Activated naive CD4-positive, alpha-beta T cell treated with anti-CD3 and anti-CD28 coated beads, Interleukin-2, amount 50 U/mL, for 24 hours (primary cell): ENCODE results near the gene PTPN3.

Source experiments
- H3K27ac Mint-ChIP-seq: one replicate; pipeline ENCODE4 v1.8.0; 2021; ENCODE audit warnings: mild to moderate bottlenecking, mixed read lengths
- H3K27me3 Mint-ChIP-seq: one replicate; pipeline ENCODE4 v1.8.0; 2021; ENCODE audit warnings: mixed read lengths
- H3K36me3 Mint-ChIP-seq: one replicate; pipeline ENCODE4 v1.8.0; 2021; ENCODE audit warnings: mixed read lengths
- H3K4me1 Mint-ChIP-seq: one replicate; pipeline ENCODE4 v1.8.0; 2021; ENCODE audit warnings: mixed read lengths
- H3K4me3 Mint-ChIP-seq: one replicate; pipeline ENCODE4 v1.8.0; 2021; ENCODE audit warnings: mild to moderate bottlenecking, mixed read lengths
- H3K9me3 Mint-ChIP-seq: one replicate; pipeline ENCODE4 v1.8.0; 2021; ENCODE audit warnings: mixed read lengths

The PTPN3 gene

DNA sequence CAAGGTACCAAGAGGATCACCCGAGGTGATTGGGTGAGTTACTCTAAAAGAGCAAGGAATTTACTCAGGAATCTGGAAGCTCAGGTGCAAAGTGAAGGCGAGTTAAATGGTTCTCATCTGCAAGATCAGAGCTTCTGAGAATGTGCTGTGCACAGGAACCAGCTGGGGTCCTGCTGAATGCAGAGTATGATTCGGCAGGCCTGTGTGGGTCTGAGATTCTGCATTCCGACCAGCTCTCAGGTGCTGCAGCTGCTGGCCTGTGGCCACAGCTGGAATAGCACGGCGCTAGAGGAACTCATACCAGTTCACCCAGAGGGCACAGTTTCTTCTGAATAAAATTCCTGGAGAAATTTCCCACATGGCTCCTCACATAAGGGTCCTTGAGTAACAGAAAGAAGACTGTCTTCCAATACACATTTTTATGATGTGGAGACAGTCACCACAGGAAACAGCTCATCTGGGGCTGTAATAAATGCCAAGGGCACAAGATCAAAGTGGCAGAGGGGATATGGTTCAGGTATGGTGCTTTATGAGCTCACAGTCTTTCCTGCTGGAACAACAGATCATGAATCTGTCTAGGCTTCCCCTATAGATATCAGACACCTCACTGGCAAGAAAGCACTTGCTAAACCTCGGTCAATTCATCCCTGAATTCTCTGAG is 83.9 kb downstream of the PTPN3 start:
- Mint-ChIP-seq H3K9me3 (no peaks in the 10 kb centered on the region), H3K27me3 (peaks cover 18% of the 10 kb centered on the region), H3K27ac (no peak overlapping the region), H3K4me3 (no peak overlapping the region), H3K36me3 (no peaks in the 10 kb centered on the region), H3K4me1 (no peaks in the 10 kb centered on the region)

DNA sequence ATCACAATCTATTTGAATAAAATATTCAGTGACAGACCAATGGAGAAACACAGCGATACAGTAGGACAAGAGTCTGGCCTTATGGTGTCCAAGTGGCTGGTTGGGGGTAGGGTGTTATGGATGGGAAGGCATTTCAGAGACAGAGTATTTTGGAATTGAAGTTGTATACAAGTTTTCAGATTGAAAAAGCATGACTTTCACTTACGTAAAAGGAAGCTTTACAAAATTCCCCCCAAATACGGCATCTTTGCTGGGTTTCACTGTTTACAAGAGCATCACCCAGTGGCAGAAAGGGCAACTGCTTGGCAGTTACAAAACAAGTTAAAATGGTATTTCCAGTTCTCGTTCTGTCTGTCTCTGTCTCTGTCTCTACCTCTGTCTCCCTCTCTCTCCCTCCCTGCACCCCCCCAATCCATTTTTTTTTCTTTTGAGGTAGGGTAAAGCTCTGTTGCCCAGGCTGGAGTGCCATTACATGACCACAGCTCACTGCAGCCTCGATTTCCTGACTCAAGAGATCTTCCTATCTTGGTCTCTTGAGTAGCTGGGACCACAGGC is 86.2 kb downstream of the PTPN3 start:
- Mint-ChIP-seq H3K36me3 (no peaks in the 10 kb centered on the region), H3K27ac (no peak overlapping the region), H3K4me1 (no peaks in the 10 kb centered on the region), H3K9me3 (no peaks in the 10 kb centered on the region), H3K4me3 (no peak overlapping the region), H3K27me3 (peaks cover 13% of the 10 kb centered on the region)

DNA sequence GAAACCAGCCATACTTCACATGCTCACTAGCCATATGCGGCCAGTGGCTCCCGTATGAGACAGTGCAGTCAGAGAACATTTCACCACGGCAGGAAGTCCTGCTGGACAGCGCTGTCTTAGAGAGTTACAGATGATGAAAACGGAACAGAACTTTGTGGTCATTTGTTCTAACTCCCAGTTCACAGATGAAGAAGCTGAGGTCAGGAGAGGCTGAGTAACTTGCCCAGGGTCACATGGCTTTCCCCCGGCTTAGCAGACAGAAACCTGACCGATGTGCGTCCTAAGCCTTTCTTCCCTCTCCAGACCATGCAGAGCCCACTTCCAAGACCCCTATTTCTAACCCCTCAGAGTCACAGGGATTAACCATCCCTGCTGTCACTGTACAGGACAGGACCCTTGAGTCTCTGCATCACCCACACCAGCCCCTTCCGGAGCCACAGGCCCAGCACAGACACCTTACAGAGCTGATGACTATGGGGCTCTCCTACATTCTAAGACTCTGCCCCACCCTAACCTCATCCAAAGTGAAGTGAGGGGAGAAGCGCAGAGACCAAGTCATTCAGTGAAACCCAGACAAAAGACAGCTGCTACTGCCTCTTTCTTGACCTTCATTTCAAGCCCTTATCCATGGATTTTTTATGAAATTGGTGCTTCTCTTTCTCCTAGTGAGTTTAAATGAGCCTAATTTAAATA is 86.9 kb downstream of the PTPN3 start:
- H3K4me1 Mint-ChIP-seq = no peaks in the 10 kb centered on the region
- peaks cover 12% of the 10 kb centered on the region for H3K27me3 Mint-ChIP-seq
- H3K36me3 Mint-ChIP-seq = no peaks in the 10 kb centered on the region
- H3K27ac Mint-ChIP-seq = no peak overlapping the region
- no peak overlapping the region for H3K4me3 Mint-ChIP-seq
- no peaks in the 10 kb centered on the region for H3K9me3 Mint-ChIP-seq

DNA sequence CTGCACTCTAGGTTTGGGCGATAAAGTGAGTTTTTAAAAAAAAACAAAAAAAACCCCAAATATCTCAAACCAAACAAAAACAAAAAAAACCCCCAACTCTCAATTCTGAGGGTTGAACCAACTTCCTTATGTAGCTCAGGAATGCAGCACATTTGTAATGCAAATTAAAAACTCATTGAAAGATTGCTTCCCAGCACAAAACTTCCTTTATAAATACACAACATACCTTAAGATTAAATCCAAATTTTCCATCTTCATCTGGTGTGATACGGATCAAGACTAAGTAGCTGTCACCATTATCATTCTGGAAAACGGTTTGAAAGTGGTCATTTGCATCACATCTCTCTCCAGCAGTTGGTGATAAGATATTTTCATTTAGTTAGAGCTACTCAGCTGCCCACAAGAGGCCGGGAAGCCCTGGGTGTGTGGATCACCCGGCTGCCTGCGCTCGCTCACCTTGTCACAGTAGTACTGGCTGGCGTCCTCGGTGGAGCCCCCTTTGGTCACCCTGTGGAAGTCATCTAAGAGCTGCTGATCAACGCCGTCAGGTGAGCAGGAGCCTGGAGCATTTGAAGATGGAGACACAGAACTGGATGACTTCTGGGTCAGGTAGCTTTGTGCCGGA is 88.2 kb downstream of the PTPN3 start:
- peaks cover 5% of the 10 kb centered on the region for H3K27me3 Mint-ChIP-seq
- no peak overlapping the region for H3K27ac Mint-ChIP-seq
- H3K9me3 Mint-ChIP-seq = no peaks in the 10 kb centered on the region
- H3K4me1 Mint-ChIP-seq = no peaks in the 10 kb centered on the region
- no peaks in the 10 kb centered on the region for H3K36me3 Mint-ChIP-seq
- no peak overlapping the region for H3K4me3 Mint-ChIP-seq

DNA sequence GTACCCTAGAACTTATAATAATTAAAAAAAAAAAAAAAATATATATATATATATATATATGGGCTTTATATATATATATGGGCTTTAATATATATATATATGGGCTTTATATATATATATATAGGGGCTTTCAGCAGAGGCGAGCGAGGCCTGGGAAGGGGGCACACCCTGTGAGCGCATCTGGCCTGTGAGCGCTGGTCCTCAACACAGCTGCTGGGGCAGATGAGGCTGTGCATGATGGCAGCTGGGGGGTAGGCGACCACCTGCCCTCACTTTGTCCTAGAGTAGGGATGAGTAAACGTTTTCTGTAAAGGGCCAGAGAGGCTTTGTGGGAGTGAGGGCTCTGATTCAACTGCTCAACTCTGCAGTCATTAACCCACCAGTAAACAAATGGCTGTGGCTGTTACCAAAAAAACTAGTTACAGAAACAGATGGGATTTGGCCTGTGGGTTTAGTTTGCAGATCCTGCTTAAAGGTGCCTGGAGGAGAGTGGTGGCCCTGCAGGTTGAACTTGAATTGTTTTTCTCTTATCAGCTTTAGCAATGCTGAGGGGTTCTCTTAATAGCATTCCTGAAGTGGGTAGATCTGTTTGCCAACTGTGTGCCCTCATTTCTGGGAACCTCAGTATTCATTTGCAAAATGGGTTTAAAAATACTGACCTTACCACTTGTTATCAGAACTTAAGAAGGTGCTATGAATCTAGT is 89.2 kb downstream of the PTPN3 start:
- Mint-ChIP-seq H3K9me3 (no peaks in the 10 kb centered on the region), H3K4me3 (no peak overlapping the region), H3K4me1 (no peaks in the 10 kb centered on the region), H3K36me3 (no peaks in the 10 kb centered on the region), H3K27ac (no peak overlapping the region), H3K27me3 (peaks cover 5% of the 10 kb centered on the region)

DNA sequence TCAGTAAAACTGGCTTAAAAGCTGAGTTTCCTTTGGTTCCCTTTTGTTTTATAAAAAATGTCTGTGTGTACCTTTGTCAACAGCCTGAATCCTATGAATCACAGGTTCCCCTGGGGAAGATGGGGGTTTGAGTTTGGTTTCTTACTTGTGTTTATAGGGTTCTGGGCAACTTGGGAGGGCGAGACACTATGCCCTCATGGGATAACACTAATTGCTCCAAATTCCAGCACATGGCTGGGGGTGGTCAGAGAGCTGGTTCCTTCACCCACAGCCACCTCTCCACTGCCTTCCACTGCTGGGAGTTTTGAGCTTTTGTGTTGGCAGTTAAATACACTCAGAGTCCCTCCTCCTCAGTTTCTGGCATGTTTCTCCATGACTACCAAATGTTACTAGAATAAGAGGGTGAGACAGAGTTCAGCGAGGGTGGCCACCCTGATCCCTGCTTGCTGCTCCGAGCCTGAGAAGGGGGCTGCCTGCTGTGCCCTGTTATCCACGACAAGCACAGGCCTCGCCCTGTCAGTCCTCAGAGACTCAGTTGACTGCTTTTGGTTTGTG is 94.3 kb downstream of the PTPN3 start:
- H3K4me3 Mint-ChIP-seq = no peak overlapping the region
- no peak overlapping the region for H3K27ac Mint-ChIP-seq
- no peaks in the 10 kb centered on the region for H3K4me1 Mint-ChIP-seq
- no peaks in the 10 kb centered on the region for H3K9me3 Mint-ChIP-seq
- H3K36me3 Mint-ChIP-seq = no peaks in the 10 kb centered on the region
- H3K27me3 Mint-ChIP-seq = peaks cover 5% of the 10 kb centered on the region

DNA sequence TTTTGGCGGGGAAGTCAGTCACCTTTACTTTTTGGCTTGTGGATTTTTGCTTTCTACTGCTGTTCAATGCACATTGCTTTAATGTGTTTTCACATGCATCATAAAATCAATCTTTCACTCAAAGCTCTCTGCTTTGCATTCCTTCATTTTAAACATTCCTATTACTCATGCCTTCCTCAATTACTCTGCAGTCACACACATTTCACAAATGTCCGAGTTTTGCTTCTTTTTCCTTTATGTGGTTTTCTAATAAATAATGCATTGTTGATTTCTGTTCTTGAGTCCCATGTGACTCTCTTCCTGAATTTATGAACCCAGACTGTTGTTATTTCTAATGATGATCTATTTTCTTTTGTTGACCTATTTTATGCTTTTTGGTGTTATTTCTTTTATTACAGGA is 95.0 kb downstream of the PTPN3 start:
- no peaks in the 10 kb centered on the region for H3K4me1 Mint-ChIP-seq
- peaks cover 7% of the 10 kb centered on the region for H3K27me3 Mint-ChIP-seq
- no peak overlapping the region for H3K27ac Mint-ChIP-seq
- no peaks in the 10 kb centered on the region for H3K36me3 Mint-ChIP-seq
- no peaks in the 10 kb centered on the region for H3K9me3 Mint-ChIP-seq
- no peak overlapping the region for H3K4me3 Mint-ChIP-seq

DNA sequence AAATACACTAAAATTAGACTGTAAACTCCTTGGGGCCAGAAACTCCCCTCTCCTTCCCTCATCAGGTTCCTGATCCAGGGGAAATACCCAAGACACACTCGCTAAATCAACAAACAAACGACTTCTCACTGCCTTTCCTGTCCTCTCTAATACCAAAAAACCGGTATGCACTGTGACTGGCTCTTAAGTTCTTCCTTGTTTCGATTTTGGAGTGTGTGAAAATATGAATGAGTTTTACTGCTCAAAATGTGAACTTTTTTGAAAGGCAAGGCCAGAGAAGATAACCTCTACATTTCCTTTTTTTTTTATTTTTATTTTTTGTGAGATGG is 96.2 kb downstream of the PTPN3 start:
- Mint-ChIP-seq H3K4me3 (no peak overlapping the region), H3K9me3 (no peaks in the 10 kb centered on the region), H3K36me3 (no peaks in the 10 kb centered on the region), H3K27me3 (peaks cover 7% of the 10 kb centered on the region), H3K27ac (no peak overlapping the region), H3K4me1 (no peaks in the 10 kb centered on the region)

DNA sequence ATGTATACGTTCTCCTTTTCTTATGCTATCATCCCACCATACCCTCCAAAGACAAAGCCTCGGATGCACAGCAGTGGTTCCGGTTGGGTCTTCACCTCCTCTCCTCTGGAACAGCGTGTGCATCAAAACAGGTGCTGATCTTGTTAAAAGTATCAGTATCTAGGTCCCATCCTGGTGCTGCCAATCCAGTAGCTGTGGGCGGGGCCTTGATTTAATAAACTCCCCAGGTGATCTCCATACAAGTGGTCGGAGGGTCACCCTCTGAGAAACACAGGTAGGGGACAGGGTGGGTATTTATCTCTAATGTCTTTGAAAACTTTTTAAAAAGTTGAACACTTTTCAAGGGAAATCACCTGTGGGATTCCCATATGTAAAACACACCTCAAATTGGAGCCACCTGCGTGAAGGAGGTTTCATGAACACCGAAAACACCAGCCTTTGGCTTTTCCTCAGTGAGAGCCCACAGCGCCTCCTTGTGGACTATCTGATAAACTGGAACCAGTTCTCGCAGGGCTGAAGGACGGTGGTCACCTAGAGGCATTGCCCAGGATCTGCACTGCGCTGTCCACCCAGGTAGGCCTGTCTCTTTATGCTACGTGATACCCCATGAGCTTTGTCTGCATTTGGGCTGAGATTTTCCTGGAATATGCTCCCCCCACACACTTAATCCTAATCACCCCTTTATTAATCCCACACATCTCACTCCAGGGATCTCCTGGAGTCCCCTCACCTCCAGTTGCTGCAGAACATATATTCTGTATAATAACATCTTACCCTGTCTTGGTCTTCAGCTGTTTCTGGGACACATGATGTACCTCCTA is 96.7 kb downstream of the PTPN3 start:
- Mint-ChIP-seq H3K4me1 (no peaks in the 10 kb centered on the region), H3K4me3 (no peak overlapping the region), H3K27me3 (peaks cover 11% of the 10 kb centered on the region), H3K9me3 (no peaks in the 10 kb centered on the region), H3K36me3 (no peaks in the 10 kb centered on the region), H3K27ac (no peak overlapping the region)

DNA sequence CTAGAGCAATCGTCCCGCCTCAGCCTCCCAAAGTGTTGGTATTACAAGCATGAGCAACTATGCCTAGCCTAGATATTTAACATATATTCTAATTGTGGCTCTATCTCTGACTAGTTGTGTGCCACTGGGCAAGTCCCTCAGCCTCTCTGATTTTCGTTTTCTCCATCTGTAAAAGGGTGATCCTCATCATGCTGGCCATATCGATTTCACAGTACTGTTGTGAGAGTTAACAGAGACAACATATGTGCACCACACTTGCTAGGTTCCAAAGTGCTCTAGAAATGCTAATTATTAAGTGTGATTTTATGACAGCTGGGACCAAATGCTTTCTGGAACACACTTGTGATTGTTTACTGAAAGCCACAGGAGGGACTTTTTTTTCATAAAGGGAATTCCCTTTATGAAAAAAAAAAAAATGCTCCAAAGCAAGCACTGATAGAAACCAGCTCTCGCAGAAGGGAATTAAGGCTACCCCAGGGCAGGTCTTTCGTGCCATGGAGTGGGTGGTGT is 98.8 kb downstream of the PTPN3 start:
- no peak overlapping the region for H3K4me3 Mint-ChIP-seq

DNA sequence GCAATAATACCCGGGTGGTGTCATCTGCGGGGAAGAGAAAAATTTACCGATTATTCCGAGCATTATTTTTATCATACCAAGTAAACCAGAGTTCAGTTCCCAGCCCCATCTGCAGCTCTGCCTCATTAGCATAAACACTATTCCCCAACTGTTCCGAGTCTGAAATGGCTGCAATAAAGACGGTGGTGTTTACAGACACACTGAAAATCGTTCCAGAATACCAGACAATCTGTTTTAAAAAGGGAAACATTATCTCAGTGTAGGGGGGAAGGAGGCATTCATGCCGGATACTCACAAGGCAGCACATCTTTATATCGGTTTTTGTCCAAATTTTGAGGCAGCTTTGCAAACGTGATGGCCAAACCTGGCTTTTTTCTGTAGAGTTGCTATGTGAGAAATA is 106.9 kb downstream of the PTPN3 start:
- Mint-ChIP-seq H3K4me1 (no peaks in the 10 kb centered on the region), H3K27ac (no peak overlapping the region), H3K27me3 (no peaks in the 10 kb centered on the region), H3K9me3 (no peaks in the 10 kb centered on the region), H3K4me3 (no peak overlapping the region), H3K36me3 (no peaks in the 10 kb centered on the region)

More for the DNA sequence above, 98.8 kb downstream of the PTPN3 start:
- H3K27ac Mint-ChIP-seq = no peak overlapping the region
- H3K36me3 Mint-ChIP-seq = no peaks in the 10 kb centered on the region
- no peaks in the 10 kb centered on the region for H3K4me1 Mint-ChIP-seq
- H3K27me3 Mint-ChIP-seq = peaks cover 11% of the 10 kb centered on the region
- no peaks in the 10 kb centered on the region for H3K9me3 Mint-ChIP-seq

DNA sequence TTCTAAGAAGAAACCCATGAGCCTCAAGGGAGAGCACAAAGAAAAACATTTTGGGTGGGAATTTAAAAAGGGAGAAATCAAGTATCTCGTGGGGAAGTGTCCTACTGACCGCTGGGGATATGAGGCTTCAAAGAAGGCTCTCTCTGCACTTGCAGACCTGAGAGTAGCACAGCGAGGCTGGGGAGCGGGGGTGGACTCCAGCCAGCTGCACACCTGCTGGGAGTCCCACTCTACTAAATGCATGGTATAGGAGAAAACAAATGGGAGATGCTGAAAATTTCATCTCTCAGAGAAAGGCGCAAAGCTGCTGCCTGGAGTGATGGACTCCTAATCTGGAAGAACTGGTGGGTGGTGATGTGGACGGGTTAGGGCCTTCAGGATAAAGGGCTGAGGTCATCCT is 110.3 kb downstream of the PTPN3 start:
- no peak overlapping the region for H3K27ac Mint-ChIP-seq
- H3K27me3 Mint-ChIP-seq = peaks cover 2% of the 10 kb centered on the region
- no peaks in the 10 kb centered on the region for H3K36me3 Mint-ChIP-seq
- no peaks in the 10 kb centered on the region for H3K4me1 Mint-ChIP-seq
- H3K4me3 Mint-ChIP-seq = no peak overlapping the region
- no peaks in the 10 kb centered on the region for H3K9me3 Mint-ChIP-seq

DNA sequence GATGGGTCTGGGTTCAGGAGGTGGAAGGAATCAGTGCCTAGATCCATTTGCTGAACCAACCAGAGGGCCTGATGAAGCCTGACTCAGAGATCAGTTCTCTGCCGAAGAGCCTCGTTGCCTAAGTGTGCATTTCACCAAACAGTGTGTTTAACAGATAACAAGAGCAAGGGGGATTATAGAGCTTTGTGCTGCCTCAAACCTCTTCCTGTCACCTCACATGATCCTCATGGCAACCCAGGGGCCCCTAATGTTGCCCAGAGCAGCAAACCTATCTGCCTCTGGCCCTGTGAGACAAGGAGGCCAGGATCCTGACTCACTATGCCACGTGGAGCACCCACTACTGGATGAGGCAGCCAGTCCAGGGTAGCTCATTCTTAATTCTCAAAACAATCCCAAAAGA is 110.9 kb downstream of the PTPN3 start:
- peaks cover 2% of the 10 kb centered on the region for H3K27me3 Mint-ChIP-seq

DNA sequence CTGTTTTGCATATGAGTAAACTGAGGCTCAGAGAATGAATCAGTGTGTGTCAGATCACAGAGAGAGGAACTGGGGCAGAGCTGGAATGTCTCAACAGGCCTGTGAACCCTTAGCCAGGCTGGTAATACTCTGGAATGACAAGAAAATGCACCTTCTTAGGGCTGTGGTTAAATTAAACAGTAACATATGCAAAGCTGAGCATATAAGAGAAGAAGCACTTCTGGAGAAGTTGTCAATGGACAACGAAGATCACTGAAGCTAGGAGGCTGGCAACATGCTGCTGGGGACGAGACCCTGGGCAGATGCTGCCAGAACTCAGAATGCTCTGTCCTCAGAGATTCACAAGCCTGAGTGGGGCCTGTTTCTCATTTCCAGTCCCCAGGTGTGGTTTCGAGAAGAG is 112.6 kb downstream of the PTPN3 start:
- no peak overlapping the region for H3K27ac Mint-ChIP-seq
- no peaks in the 10 kb centered on the region for H3K9me3 Mint-ChIP-seq
- peaks cover 2% of the 10 kb centered on the region for H3K27me3 Mint-ChIP-seq
- no peaks in the 10 kb centered on the region for H3K4me1 Mint-ChIP-seq
- H3K36me3 Mint-ChIP-seq = no peaks in the 10 kb centered on the region
- no peak overlapping the region for H3K4me3 Mint-ChIP-seq

More for the DNA sequence above, 110.9 kb downstream of the PTPN3 start:
- no peaks in the 10 kb centered on the region for H3K4me1 Mint-ChIP-seq
- no peaks in the 10 kb centered on the region for H3K9me3 Mint-ChIP-seq
- H3K36me3 Mint-ChIP-seq = no peaks in the 10 kb centered on the region
- H3K27ac Mint-ChIP-seq = no peak overlapping the region
- H3K4me3 Mint-ChIP-seq = no peak overlapping the region

DNA sequence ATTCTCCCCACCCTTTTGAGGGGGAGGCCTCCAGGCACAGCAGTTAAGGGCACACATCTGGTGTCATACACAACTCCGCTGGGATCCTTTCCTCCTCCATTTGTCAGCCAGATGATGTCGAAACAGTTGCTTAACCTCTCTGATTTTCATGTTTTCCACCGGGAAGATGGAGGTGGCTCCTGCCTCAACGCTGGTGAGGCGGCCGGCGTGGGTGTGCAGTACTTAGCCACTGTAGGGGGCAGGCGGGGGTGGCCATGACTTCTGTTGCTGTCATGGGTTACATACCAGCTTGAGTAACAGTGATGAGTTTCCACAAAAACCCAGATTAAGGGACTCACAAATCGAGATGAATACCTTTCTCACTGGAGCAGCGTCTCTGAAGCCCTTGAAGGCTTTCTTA is 114.2 kb downstream of the PTPN3 start:
- Mint-ChIP-seq H3K9me3 (no peaks in the 10 kb centered on the region), H3K27ac (no peak overlapping the region), H3K27me3 (peaks cover 3% of the 10 kb centered on the region), H3K36me3 (no peaks in the 10 kb centered on the region), H3K4me1 (no peaks in the 10 kb centered on the region), H3K4me3 (no peak overlapping the region)
